Measurements from ENCODE around the gene C11orf65. TPM values are rescaled to one million over a fixed set of nuclear protein-coding genes. Genes with fewer than 3 reads are reported as not detected.
"Not testable (repeated sequence)": the region's sequence is repeated elsewhere in the genome, so short reads cannot be mapped to it uniquely, and the experiment has no call there.

C11orf65 gene
- total and polyA plus RNA-seq, 7 donors: 0.14 to 1.1 (median 0.42) TPM; not detected in 2

- 88 to 92% methylated on average over 1 of the region's 1 CpG for WGBS, 2 donors
- H3K4me1 ChIP-seq: peaks cover 0 to 11% (median 0%) of the 10 kb centered on the region in 4 donors
- TF ChIP-seq POLR2A (IDR thresholded peaks at IDR 0.05) (no peak), POLR2AphosphoS5 (IDR thresholded peaks at IDR 0.05) (no peak), CTCF (IDR thresholded peaks at IDR 0.05) (no peak), EP300 (IDR thresholded peaks at IDR 0.05) (no peak)
- H3K4me3 ChIP-seq: no peak overlapping the region
- no peak for DNase-seq
- H3K36me3 ChIP-seq: peaks cover 0 to 4% (median 0%) of the 10 kb centered on the region in 4 donors
- H3K27me3 ChIP-seq: no peaks in the 10 kb centered on the region
- H3K27ac ChIP-seq: peak overlapping the region in 1 of 4 donors; percentile 97
- no peaks in the 10 kb centered on the region for H3K9me3 ChIP-seq
- intact Hi-C loops (cut with DNase I): loop anchor here (5.0 kb wide), 1 partner anchor 351 kb away; no protein-coding TSS in a partner anchor
Measured at GRCh38 chr11:108468478-108468864, 1.1 kb upstream of the C11orf65 start.

- intact Hi-C loops (cut with DNase I): loop anchor here (5.0 kb wide), 1 partner anchor 349 kb away; no protein-coding TSS in a partner anchor
- 30 to 45% methylated on average over 7 of the region's 7 CpGs for WGBS, 2 donors
Measured at GRCh38 chr11:108466405-108466804, 924 bp downstream of the C11orf65 start.

GRCh38 chr11:108453207-108453835, 14.0 kb downstream of the C11orf65 start:
- intact Hi-C loops (cut with DNase I): no loop called here
- DNase-seq: no peak
- Histone ChIP-seq H3K4me1 (no peaks in the 10 kb centered on the region), H3K4me3 (no peak overlapping the region), H3K27me3 (no peaks in the 10 kb centered on the region), H3K36me3 (no peaks in the 10 kb centered on the region), H3K27ac (no peak overlapping the region), H3K9me3 (no peaks in the 10 kb centered on the region)
- TF ChIP-seq POLR2A (IDR thresholded peaks at IDR 0.05): no peak
- no peak for TF ChIP-seq EP300 (IDR thresholded peaks at IDR 0.05)
- TF ChIP-seq CTCF (IDR thresholded peaks at IDR 0.05): no peak
- no peak for TF ChIP-seq POLR2AphosphoS5 (IDR thresholded peaks at IDR 0.05)
- 94 to 96% methylated on average over 2 of the region's 2 CpGs for WGBS, 2 donors

More at GRCh38 chr11:108466405-108466804, 924 bp downstream of the C11orf65 start:
- no peaks in the 10 kb centered on the region for H3K27me3 ChIP-seq
- peak overlapping the region; percentile 94 to 98 (median 97) for H3K27ac ChIP-seq
- H3K4me1 ChIP-seq: peaks cover 0 to 11% (median 0%) of the 10 kb centered on the region in 4 donors
- no peaks in the 10 kb centered on the region for H3K9me3 ChIP-seq
- TF ChIP-seq CTCF (IDR thresholded peaks at IDR 0.05) (no peak), EP300 (IDR thresholded peaks at IDR 0.05) (no peak), POLR2AphosphoS5 (IDR thresholded peaks at IDR 0.05) (no peak), POLR2A (IDR thresholded peaks at IDR 0.05) (no peak)
- peak overlapping the region; percentile 56 to 73 (median 64) for H3K4me3 ChIP-seq
- no peak for DNase-seq
- H3K36me3 ChIP-seq: no peaks in the 10 kb centered on the region

- 93 to 95% methylated on average over 4 of the region's 4 CpGs for WGBS, 2 donors
- H3K27me3 ChIP-seq; H3K36me3 ChIP-seq; H3K4me3 ChIP-seq; DNase-seq; H3K4me1 ChIP-seq; H3K9me3 ChIP-seq; H3K27ac ChIP-seq; intact Hi-C loops (cut with DNase I): not testable (repeated sequence)
Measured at GRCh38 chr11:108441445-108441844, 25.9 kb downstream of the C11orf65 start.

- peaks cover 0 to 6% (median 1%) of the 10 kb centered on the region in 4 donors for H3K9me3 ChIP-seq
- H3K4me1 ChIP-seq: no peaks in the 10 kb centered on the region
- no peak overlapping the region for H3K4me3 ChIP-seq
- H3K27ac ChIP-seq: no peak overlapping the region
- DNase-seq: no peak
- H3K27me3 ChIP-seq: no peaks in the 10 kb centered on the region
- no peaks in the 10 kb centered on the region for H3K36me3 ChIP-seq
- WGBS, 2 donors: 94 to 97% methylated on average over 2 of the region's 2 CpGs
- TF ChIP-seq POLR2A (IDR thresholded peaks at IDR 0.05) (no peak), POLR2AphosphoS5 (IDR thresholded peaks at IDR 0.05) (no peak), CTCF (IDR thresholded peaks at IDR 0.05) (no peak), EP300 (IDR thresholded peaks at IDR 0.05) (no peak)
- intact Hi-C loops (cut with DNase I): no loop called here
Measured at GRCh38 chr11:108436594-108436993, 30.7 kb downstream of the C11orf65 start.

Measured in sigmoid colon (tissue), 7 donors.